ENCODE data around the gene EDN2.

EDN2 gene

GRCh38 chr1:41474490-41475271, 9.8 kb downstream of the EDN2 start:
- no peaks in the 10 kb centered on the region for H3K9me3 Mint-ChIP-seq

GRCh38 chr1:41473738-41474362, 10.6 kb downstream of the EDN2 start:
- no peak overlapping the region for H3K27ac Mint-ChIP-seq (ENCODE audit: low read depth)
- H3K36me3 Mint-ChIP-seq (ENCODE audit: insufficient read depth), result no peaks in the 10 kb centered on the region
- peaks cover 21% of the 10 kb centered on the region for H3K27me3 Mint-ChIP-seq
- ATAC-seq (replicated peaks; ENCODE audit: extremely low read depth, poor library complexity, severe bottlenecking), result no peak
- no peaks in the 10 kb centered on the region for H3K9me3 Mint-ChIP-seq
- no peak for DNase-seq (ENCODE audit: low spot score in 2 of 2)
- H3K4me1 Mint-ChIP-seq, result no peaks in the 10 kb centered on the region
- no peak overlapping the region for H3K4me3 Mint-ChIP-seq

More at GRCh38 chr1:41474490-41475271, 9.8 kb downstream of the EDN2 start:
- H3K36me3 Mint-ChIP-seq (ENCODE audit: insufficient read depth), result no peaks in the 10 kb centered on the region
- no peak for DNase-seq (ENCODE audit: low spot score in 2 of 2)
- ATAC-seq (replicated peaks; ENCODE audit: extremely low read depth, poor library complexity, severe bottlenecking), result no peak
- H3K27me3 Mint-ChIP-seq, result peaks cover 16% of the 10 kb centered on the region
- H3K27ac Mint-ChIP-seq (ENCODE audit: low read depth), result no peak overlapping the region
- no peaks in the 10 kb centered on the region for H3K4me1 Mint-ChIP-seq
- no peak overlapping the region for H3K4me3 Mint-ChIP-seq

- no peaks in the 10 kb centered on the region for H3K4me1 Mint-ChIP-seq
- H3K4me3 Mint-ChIP-seq, result no peak overlapping the region
- no peaks in the 10 kb centered on the region for H3K36me3 Mint-ChIP-seq (ENCODE audit: insufficient read depth)
- peaks cover 21% of the 10 kb centered on the region for H3K27me3 Mint-ChIP-seq
- ATAC-seq (replicated peaks; ENCODE audit: extremely low read depth, poor library complexity, severe bottlenecking) (no peak), DNase-seq (ENCODE audit: low spot score in 2 of 2) (no peak)
- no peak overlapping the region for H3K27ac Mint-ChIP-seq (ENCODE audit: low read depth)
- H3K9me3 Mint-ChIP-seq, result no peaks in the 10 kb centered on the region
These were observed 12.8 kb downstream of the EDN2 start for GRCh38 chr1:41471658-41472057.

GRCh38 chr1:41469706-41470105, 14.8 kb downstream of the EDN2 start:
- Mint-ChIP-seq H3K36me3 (ENCODE audit: insufficient read depth) (no peaks in the 10 kb centered on the region), H3K27me3 (peaks cover 17% of the 10 kb centered on the region), H3K9me3 (no peaks in the 10 kb centered on the region), H3K27ac (ENCODE audit: low read depth) (no peak overlapping the region), H3K4me1 (no peaks in the 10 kb centered on the region), H3K4me3 (no peak overlapping the region)
- DNase-seq (ENCODE audit: low spot score in 2 of 2), result no peak
- no peak for ATAC-seq (replicated peaks; ENCODE audit: extremely low read depth, poor library complexity, severe bottlenecking)

GRCh38 chr1:41468122-41468762, 16.2 kb downstream of the EDN2 start:
- H3K4me1 Mint-ChIP-seq, result no peaks in the 10 kb centered on the region
- ATAC-seq (replicated peaks; ENCODE audit: extremely low read depth, poor library complexity, severe bottlenecking) (no peak), DNase-seq (ENCODE audit: low spot score in 2 of 2) (no peak)
- H3K36me3 Mint-ChIP-seq (ENCODE audit: insufficient read depth), result no peaks in the 10 kb centered on the region
- no peak overlapping the region for H3K4me3 Mint-ChIP-seq
- peaks cover 17% of the 10 kb centered on the region for H3K27me3 Mint-ChIP-seq
- H3K27ac Mint-ChIP-seq (ENCODE audit: low read depth), result no peak overlapping the region
- H3K9me3 Mint-ChIP-seq, result no peaks in the 10 kb centered on the region

- Mint-ChIP-seq H3K4me1 (no peaks in the 10 kb centered on the region), H3K27ac (ENCODE audit: low read depth) (no peak overlapping the region), H3K36me3 (ENCODE audit: insufficient read depth) (no peaks in the 10 kb centered on the region), H3K27me3 (peaks cover 17% of the 10 kb centered on the region), H3K9me3 (no peaks in the 10 kb centered on the region), H3K4me3 (no peak overlapping the region)
- DNase-seq (ENCODE audit: low spot score in 2 of 2) (no peak), ATAC-seq (replicated peaks; ENCODE audit: extremely low read depth, poor library complexity, severe bottlenecking) (no peak)
These were observed 16.8 kb downstream of the EDN2 start for GRCh38 chr1:41467673-41468072.

- Mint-ChIP-seq H3K36me3 (ENCODE audit: insufficient read depth) (no peaks in the 10 kb centered on the region), H3K27ac (ENCODE audit: low read depth) (no peak overlapping the region)
These were observed 18.3 kb downstream of the EDN2 start for GRCh38 chr1:41466146-41466545.

GRCh38 chr1:41465741-41466140, 18.7 kb downstream of the EDN2 start:
- Mint-ChIP-seq H3K27ac (ENCODE audit: low read depth) (no peak overlapping the region), H3K27me3 (peaks cover 17% of the 10 kb centered on the region), H3K4me3 (no peak overlapping the region), H3K36me3 (ENCODE audit: insufficient read depth) (no peaks in the 10 kb centered on the region), H3K4me1 (no peaks in the 10 kb centered on the region), H3K9me3 (no peaks in the 10 kb centered on the region)
- ATAC-seq (replicated peaks; ENCODE audit: extremely low read depth, poor library complexity, severe bottlenecking), result no peak
- DNase-seq (ENCODE audit: low spot score in 2 of 2), result no peak

More at GRCh38 chr1:41466146-41466545, 18.3 kb downstream of the EDN2 start:
- DNase-seq (ENCODE audit: low spot score in 2 of 2) (no peak), ATAC-seq (replicated peaks; ENCODE audit: extremely low read depth, poor library complexity, severe bottlenecking) (no peak)
- Mint-ChIP-seq H3K4me1 (no peaks in the 10 kb centered on the region), H3K4me3 (no peak overlapping the region), H3K27me3 (peaks cover 17% of the 10 kb centered on the region), H3K9me3 (no peaks in the 10 kb centered on the region)

- Mint-ChIP-seq H3K27me3 (peaks cover 14% of the 10 kb centered on the region), H3K36me3 (ENCODE audit: insufficient read depth) (no peaks in the 10 kb centered on the region), H3K4me1 (no peaks in the 10 kb centered on the region), H3K27ac (ENCODE audit: low read depth) (no peak overlapping the region), H3K9me3 (no peaks in the 10 kb centered on the region), H3K4me3 (no peak overlapping the region)
- no peak for DNase-seq (ENCODE audit: low spot score in 2 of 2)
- ATAC-seq (replicated peaks; ENCODE audit: extremely low read depth, poor library complexity, severe bottlenecking), result no peak
These were observed 19.6 kb downstream of the EDN2 start for GRCh38 chr1:41464885-41465284.

GRCh38 chr1:41463516-41463915, 21.0 kb downstream of the EDN2 start:
- DNase-seq (ENCODE audit: low spot score in 2 of 2) (no peak), ATAC-seq (replicated peaks; ENCODE audit: extremely low read depth, poor library complexity, severe bottlenecking) (no peak)
- Mint-ChIP-seq H3K36me3 (ENCODE audit: insufficient read depth) (no peaks in the 10 kb centered on the region), H3K27ac (ENCODE audit: low read depth) (no peak overlapping the region), H3K4me3 (no peak overlapping the region), H3K9me3 (no peaks in the 10 kb centered on the region), H3K4me1 (no peaks in the 10 kb centered on the region), H3K27me3 (peaks cover 7% of the 10 kb centered on the region)

- H3K36me3 Mint-ChIP-seq (ENCODE audit: insufficient read depth), result no peaks in the 10 kb centered on the region
- DNase-seq (ENCODE audit: low spot score in 2 of 2), result no peak
- H3K27ac Mint-ChIP-seq (ENCODE audit: low read depth), result no peak overlapping the region
- no peaks in the 10 kb centered on the region for H3K9me3 Mint-ChIP-seq
- peaks cover 7% of the 10 kb centered on the region for H3K27me3 Mint-ChIP-seq
- ATAC-seq (replicated peaks; ENCODE audit: extremely low read depth, poor library complexity, severe bottlenecking), result no peak
- no peak overlapping the region for H3K4me3 Mint-ChIP-seq
- H3K4me1 Mint-ChIP-seq, result no peaks in the 10 kb centered on the region
These were observed 21.8 kb downstream of the EDN2 start for GRCh38 chr1:41462680-41463004.

GRCh38 chr1:41461790-41462679, 22.4 kb downstream of the EDN2 start:
- Mint-ChIP-seq H3K9me3 (no peaks in the 10 kb centered on the region), H3K27me3 (peaks cover 7% of the 10 kb centered on the region), H3K4me3 (no peak overlapping the region), H3K4me1 (no peaks in the 10 kb centered on the region), H3K36me3 (ENCODE audit: insufficient read depth) (no peaks in the 10 kb centered on the region), H3K27ac (ENCODE audit: low read depth) (no peak overlapping the region)
- ATAC-seq (replicated peaks; ENCODE audit: extremely low read depth, poor library complexity, severe bottlenecking) (no peak), DNase-seq (ENCODE audit: low spot score in 2 of 2) (no peak)
